Activated CD4-positive, alpha-beta T cell treated with anti-CD3 and anti-CD28 coated beads, Interleukin-2, amount 10 ng/mL, durations not matched to agents 24 days and 14 days (primary cell): ENCODE data around the gene GRHL3. TPM values are rescaled to one million over a fixed set of nuclear protein-coding genes. Genes with fewer than 3 reads are reported as not detected.

Experiments used
- DNase-seq: peaks from one replicate; pipeline ENCODE4 v3.0.0; 2022
- H3K27ac Mint-ChIP-seq: one replicate; pipeline ENCODE4 v1.8.0; 2022; ENCODE audit warnings: mild to moderate bottlenecking, mixed read lengths
- H3K27me3 Mint-ChIP-seq: one replicate; pipeline ENCODE4 v1.8.0; 2022; ENCODE audit warnings: mixed read lengths
- H3K36me3 Mint-ChIP-seq: one replicate; pipeline ENCODE4 v1.8.0; 2022; ENCODE audit warnings: low read depth, mild to moderate bottlenecking, mixed read lengths
- H3K4me1 Mint-ChIP-seq: one replicate; pipeline ENCODE4 v1.8.0; 2021; ENCODE audit warnings: mixed read lengths
- H3K4me3 Mint-ChIP-seq: one replicate; pipeline ENCODE4 v1.8.0; 2022; ENCODE audit warnings: mild to moderate bottlenecking, moderate library complexity, mixed read lengths
- H3K9me3 Mint-ChIP-seq: one replicate; pipeline ENCODE4 v1.8.0; 2021; ENCODE audit warnings: mixed read lengths
- intact Hi-C: fragments of 100-400 bp; cut with micrococcal nuclease; formaldehyde crosslinking; loops from one replicate; pipeline ENCODE4 v1.15.1; 2023
- total RNA-seq: library from RNA; stranded (reverse); gene quantifications from 2 replicates; pipeline ENCODE4 v1.2.3, GENCODE V29; 2022

GRHL3 gene
- total RNA-seq, 1 donor from 2014 or later, result not detected

- no peak for DNase-seq
- intact Hi-C loops, result no loop called here
- Mint-ChIP-seq H3K4me3 (no peak overlapping the region), H3K9me3 (no peaks in the 10 kb centered on the region), H3K36me3 (no peaks in the 10 kb centered on the region), H3K4me1 (peaks cover 3% of the 10 kb centered on the region), H3K27me3 (peaks cover 83% of the 10 kb centered on the region), H3K27ac (no peak overlapping the region)
Measured at GRCh38 chr1:24329797-24330543, 10.8 kb downstream of the GRHL3 start.

GRCh38 chr1:24331961-24332673, 13.0 kb downstream of the GRHL3 start:
- intact Hi-C loops, result no loop called here
- no peak for DNase-seq
- H3K27ac Mint-ChIP-seq, result no peak overlapping the region
- H3K4me3 Mint-ChIP-seq, result no peak overlapping the region
- H3K4me1 Mint-ChIP-seq, result no peaks in the 10 kb centered on the region
- peaks cover 70% of the 10 kb centered on the region for H3K27me3 Mint-ChIP-seq
- no peaks in the 10 kb centered on the region for H3K9me3 Mint-ChIP-seq
- no peaks in the 10 kb centered on the region for H3K36me3 Mint-ChIP-seq

- DNase-seq, result no peak
- Mint-ChIP-seq H3K27ac (no peak overlapping the region), H3K9me3 (no peaks in the 10 kb centered on the region), H3K4me3 (no peak overlapping the region), H3K4me1 (peaks cover 2% of the 10 kb centered on the region), H3K27me3 (peaks cover 55% of the 10 kb centered on the region), H3K36me3 (no peaks in the 10 kb centered on the region)
- intact Hi-C loops, result no loop called here
Measured at GRCh38 chr1:24336075-24336474, 16.9 kb downstream of the GRHL3 start.

GRCh38 chr1:24337455-24337854, 18.3 kb downstream of the GRHL3 start:
- Mint-ChIP-seq H3K27ac (no peak overlapping the region), H3K4me1 (peaks cover 2% of the 10 kb centered on the region), H3K36me3 (no peaks in the 10 kb centered on the region), H3K27me3 (peaks cover 46% of the 10 kb centered on the region), H3K4me3 (no peak overlapping the region), H3K9me3 (no peaks in the 10 kb centered on the region)
- intact Hi-C loops, result no loop called here
- no peak for DNase-seq

- DNase-seq, result no peak
- intact Hi-C loops, result no loop called here
- peaks cover 2% of the 10 kb centered on the region for H3K4me1 Mint-ChIP-seq
- H3K9me3 Mint-ChIP-seq, result no peaks in the 10 kb centered on the region
- no peaks in the 10 kb centered on the region for H3K36me3 Mint-ChIP-seq
- no peak overlapping the region for H3K27ac Mint-ChIP-seq
- H3K4me3 Mint-ChIP-seq, result no peak overlapping the region
- peaks cover 39% of the 10 kb centered on the region for H3K27me3 Mint-ChIP-seq
Measured at GRCh38 chr1:24338447-24338846, 19.3 kb downstream of the GRHL3 start.

GRCh38 chr1:24339996-24340395, 20.8 kb downstream of the GRHL3 start:
- intact Hi-C loops, result no loop called here
- Mint-ChIP-seq H3K4me3 (no peak overlapping the region), H3K4me1 (peaks cover 2% of the 10 kb centered on the region), H3K27me3 (peaks cover 39% of the 10 kb centered on the region), H3K27ac (no peak overlapping the region), H3K9me3 (no peaks in the 10 kb centered on the region), H3K36me3 (no peaks in the 10 kb centered on the region)
- DNase-seq, result no peak

- no peaks in the 10 kb centered on the region for H3K9me3 Mint-ChIP-seq
- no peak for DNase-seq
- no peak overlapping the region for H3K27ac Mint-ChIP-seq
- peaks cover 41% of the 10 kb centered on the region for H3K27me3 Mint-ChIP-seq
- peaks cover 2% of the 10 kb centered on the region for H3K4me1 Mint-ChIP-seq
- H3K36me3 Mint-ChIP-seq, result no peaks in the 10 kb centered on the region
- no peak overlapping the region for H3K4me3 Mint-ChIP-seq
- intact Hi-C loops, result no loop called here
Measured at GRCh38 chr1:24340770-24341169, 21.6 kb downstream of the GRHL3 start.

- Mint-ChIP-seq H3K4me3 (no peak overlapping the region), H3K9me3 (no peaks in the 10 kb centered on the region), H3K27ac (no peak overlapping the region), H3K36me3 (no peaks in the 10 kb centered on the region), H3K27me3 (peaks cover 39% of the 10 kb centered on the region), H3K4me1 (peaks cover 2% of the 10 kb centered on the region)
- intact Hi-C loops, result no loop called here
- no peak for DNase-seq
Measured at GRCh38 chr1:24341260-24341659, 22.1 kb downstream of the GRHL3 start.

- no peaks in the 10 kb centered on the region for H3K9me3 Mint-ChIP-seq
- no peak for DNase-seq
- intact Hi-C loops, result no loop called here
- H3K4me1 Mint-ChIP-seq, result no peaks in the 10 kb centered on the region
- H3K36me3 Mint-ChIP-seq, result no peaks in the 10 kb centered on the region
- H3K27me3 Mint-ChIP-seq, result peaks cover 28% of the 10 kb centered on the region
- H3K27ac Mint-ChIP-seq, result no peak overlapping the region
- no peak overlapping the region for H3K4me3 Mint-ChIP-seq
Measured at GRCh38 chr1:24343412-24344089, 24.4 kb downstream of the GRHL3 start.

- intact Hi-C loops, result no loop called here
- DNase-seq, result no peak
- H3K36me3 Mint-ChIP-seq, result no peaks in the 10 kb centered on the region
Measured at GRCh38 chr1:24344090-24344742, 25.1 kb downstream of the GRHL3 start.

GRCh38 chr1:24345334-24345733, 26.2 kb downstream of the GRHL3 start:
- no peaks in the 10 kb centered on the region for H3K9me3 Mint-ChIP-seq
- no peak overlapping the region for H3K4me3 Mint-ChIP-seq
- peaks cover 16% of the 10 kb centered on the region for H3K27me3 Mint-ChIP-seq
- H3K36me3 Mint-ChIP-seq, result no peaks in the 10 kb centered on the region
- intact Hi-C loops, result no loop called here
- DNase-seq, result no peak
- H3K4me1 Mint-ChIP-seq, result peaks cover 10% of the 10 kb centered on the region
- peak overlapping the region; percentile 37 for H3K27ac Mint-ChIP-seq

More at GRCh38 chr1:24344090-24344742, 25.1 kb downstream of the GRHL3 start:
- Mint-ChIP-seq H3K27ac (no peak overlapping the region), H3K27me3 (peaks cover 25% of the 10 kb centered on the region), H3K4me3 (no peak overlapping the region), H3K4me1 (no peaks in the 10 kb centered on the region), H3K9me3 (no peaks in the 10 kb centered on the region)

- Mint-ChIP-seq H3K4me3 (no peak overlapping the region), H3K4me1 (peaks cover 27% of the 10 kb centered on the region), H3K27me3 (peaks cover 10% of the 10 kb centered on the region), H3K36me3 (no peaks in the 10 kb centered on the region), H3K27ac (no peak overlapping the region), H3K9me3 (no peaks in the 10 kb centered on the region)
- intact Hi-C loops, result no loop called here
- DNase-seq, result no peak
Measured at GRCh38 chr1:24347159-24347934, 28.2 kb downstream of the GRHL3 start.

- peaks cover 8% of the 10 kb centered on the region for H3K27me3 Mint-ChIP-seq
- intact Hi-C loops, result no loop called here
- H3K9me3 Mint-ChIP-seq, result no peaks in the 10 kb centered on the region
- H3K4me1 Mint-ChIP-seq, result peaks cover 35% of the 10 kb centered on the region
- no peaks in the 10 kb centered on the region for H3K36me3 Mint-ChIP-seq
- H3K4me3 Mint-ChIP-seq, result no peak overlapping the region
- no peak for DNase-seq
- H3K27ac Mint-ChIP-seq, result no peak overlapping the region
Measured at GRCh38 chr1:24348196-24348595, 29.0 kb downstream of the GRHL3 start.
